Measurements from ENCODE around the gene SULT1C4. TPM values are rescaled to one million over a fixed set of nuclear protein-coding genes. Genes with fewer than 3 reads are reported as not detected.

Gene SULT1C4
- total and polyA plus RNA-seq, 7 donors, result 0.52 to 4.2 (median 0.97) TPM

GRCh38 chr2:108363024-108363907 is 14.5 kb upstream of the SULT1C4 start:
- intact Hi-C loops (cut with DNase I), result no loop called here
- TF ChIP-seq CTCF (IDR thresholded peaks at IDR 0.05), result no peak

GRCh38 chr2:108363908-108364225 is 13.9 kb upstream of the SULT1C4 start:
- DNase-seq (no peak), ATAC-seq (no peak)
- no peaks in the 10 kb centered on the region for H3K4me1 ChIP-seq
- H3K27me3 ChIP-seq (ENCODE audit: insufficient read depth in 3 of 3, low read length in 2 of 3), result no peaks in the 10 kb centered on the region
- intact Hi-C loops (cut with DNase I), result no loop called here
- TF ChIP-seq CTCF (IDR thresholded peaks at IDR 0.05), result no peak
- H3K9me3 ChIP-seq, result peaks cover 5% of the 10 kb centered on the region
- H3K4me3 ChIP-seq, result no peak overlapping the region
- 41 to 55% (median 44%) methylated on average over 1 of the region's 1 CpG for WGBS, 3 donors
- no peak overlapping the region for H3K27ac ChIP-seq
- H3K36me3 ChIP-seq (ENCODE audit: insufficient read depth in 1 of 2, low read depth in 1 of 2), result no peaks in the 10 kb centered on the region

More at GRCh38 chr2:108363024-108363907, 14.5 kb upstream of the SULT1C4 start:
- Histone ChIP-seq H3K36me3 (ENCODE audit: insufficient read depth in 1 of 2, low read depth in 1 of 2) (no peaks in the 10 kb centered on the region), H3K27me3 (ENCODE audit: insufficient read depth in 3 of 3, low read length in 2 of 3) (no peaks in the 10 kb centered on the region), H3K4me1 (no peaks in the 10 kb centered on the region), H3K9me3 (peaks cover 5% of the 10 kb centered on the region), H3K4me3 (no peak overlapping the region), H3K27ac (no peak overlapping the region)
- 80 to 82% (median 82%) methylated on average over 6 of the region's 6 CpGs for WGBS, 3 donors
- ATAC-seq (no peak), DNase-seq (no peak)

- DNase-seq (no peak), ATAC-seq (no peak)
- TF ChIP-seq CTCF (IDR thresholded peaks at IDR 0.05), result no peak
- peaks cover 5% of the 10 kb centered on the region for H3K9me3 ChIP-seq
- no peaks in the 10 kb centered on the region for H3K36me3 ChIP-seq (ENCODE audit: insufficient read depth in 1 of 2, low read depth in 1 of 2)
- WGBS, 3 donors, result 77 to 81% (median 77%) methylated on average over 6 of the region's 6 CpGs
- no peaks in the 10 kb centered on the region for H3K4me1 ChIP-seq
- intact Hi-C loops (cut with DNase I), result no loop called here
- H3K4me3 ChIP-seq, result no peak overlapping the region
- H3K27me3 ChIP-seq (ENCODE audit: insufficient read depth in 3 of 3, low read length in 2 of 3), result no peaks in the 10 kb centered on the region
- no peak overlapping the region for H3K27ac ChIP-seq
Observed at GRCh38 chr2:108364676-108365297, 13.0 kb upstream of the SULT1C4 start.

DNA sequence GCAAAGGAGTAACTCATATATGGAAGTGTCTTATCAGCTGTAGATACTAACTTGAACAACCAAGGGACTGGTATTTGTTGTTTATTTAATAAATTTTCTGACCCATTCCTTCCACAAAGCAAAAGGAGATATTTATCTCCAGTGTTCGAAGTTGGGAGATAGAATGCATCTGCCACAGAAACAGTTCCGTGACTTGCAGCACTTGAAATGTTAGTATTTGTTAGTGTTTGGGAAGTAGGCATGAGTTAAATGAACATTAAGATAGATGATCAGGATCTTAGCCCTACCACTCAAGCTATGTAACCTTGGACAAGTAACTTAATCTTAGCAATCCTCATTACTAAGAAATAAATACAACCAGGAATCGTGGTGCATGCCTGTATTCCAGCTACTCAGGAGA is 12.1 kb upstream of the SULT1C4 start:
- 91 to 96% (median 96%) methylated on average over 3 of the region's 3 CpGs for WGBS, 3 donors
- Histone ChIP-seq H3K9me3 (peaks cover 5% of the 10 kb centered on the region), H3K27ac (no peak overlapping the region), H3K4me3 (no peak overlapping the region), H3K27me3 (ENCODE audit: insufficient read depth in 3 of 3, low read length in 2 of 3) (no peaks in the 10 kb centered on the region), H3K4me1 (no peaks in the 10 kb centered on the region), H3K36me3 (ENCODE audit: insufficient read depth in 1 of 2, low read depth in 1 of 2) (no peaks in the 10 kb centered on the region)
- intact Hi-C loops (cut with DNase I), result no loop called here
- ATAC-seq, result no peak
- TF ChIP-seq CTCF (IDR thresholded peaks at IDR 0.05), result no peak
- DNase-seq, result no peak

Data from psoas muscle (tissue), 8 donors.